Inferior parietal cortex (tissue), 1 donor: ENCODE measurements around the gene NCOA5.

Experiments
- DNase-seq: peaks from one replicate; pipeline ENCODE4 v3.0.0-alpha.2; 2016; ENCODE audit errors: extremely low spot score

Gene NCOA5

DNA sequence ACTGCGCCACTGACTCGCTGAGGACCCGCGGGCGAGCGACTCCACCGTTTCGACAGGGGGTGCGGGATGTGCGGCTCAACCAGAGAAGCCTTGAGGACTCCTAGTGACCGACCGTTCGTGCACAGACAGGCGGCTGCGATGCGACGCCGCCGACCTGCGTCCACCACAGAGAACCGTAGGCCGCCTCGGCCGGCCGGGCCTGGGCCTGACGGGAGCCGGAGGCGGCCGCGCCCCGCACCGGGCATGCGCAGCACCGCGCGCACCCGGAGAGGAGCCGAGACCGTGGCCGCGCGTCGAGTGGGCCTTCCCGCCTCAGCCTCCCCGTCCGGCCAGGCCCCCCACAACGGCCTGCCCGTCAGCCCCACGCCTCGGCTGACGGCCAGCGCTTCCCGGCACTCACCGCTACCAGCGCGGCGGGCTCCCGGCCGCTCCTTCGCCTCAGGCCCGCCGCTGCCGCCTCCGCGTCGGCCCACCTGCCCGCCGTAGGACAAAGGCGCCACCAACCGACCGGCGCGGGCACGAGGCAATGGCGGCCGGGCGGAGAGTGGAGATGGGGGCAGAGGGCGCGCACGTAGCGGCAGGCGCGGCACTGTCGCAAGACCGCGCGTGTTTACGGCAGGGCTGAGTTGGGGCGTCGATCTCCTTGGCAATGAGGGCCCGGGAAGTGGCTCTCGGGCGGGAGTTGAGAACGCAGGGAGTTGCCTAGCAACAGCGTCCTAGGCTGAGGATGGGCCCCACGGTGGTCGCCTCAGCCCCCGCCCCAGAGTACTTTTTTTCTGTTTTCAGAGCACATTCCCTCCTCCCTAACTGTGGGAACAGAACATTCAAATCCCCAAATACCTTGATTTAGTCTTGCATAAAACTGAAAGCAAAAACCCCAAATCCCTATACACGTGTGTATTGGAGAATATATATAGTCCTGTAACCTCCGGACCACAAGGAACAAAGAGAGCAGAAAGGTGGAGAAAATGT is at the start of gene NCOA5:
NCOA5 (minus strand) TSS at position 546 of the 972 bp plus-strand sequence. CDS start 10,538 bp downstream, outside the sequence.
- DNase-seq: peak; percentile 96

DNA sequence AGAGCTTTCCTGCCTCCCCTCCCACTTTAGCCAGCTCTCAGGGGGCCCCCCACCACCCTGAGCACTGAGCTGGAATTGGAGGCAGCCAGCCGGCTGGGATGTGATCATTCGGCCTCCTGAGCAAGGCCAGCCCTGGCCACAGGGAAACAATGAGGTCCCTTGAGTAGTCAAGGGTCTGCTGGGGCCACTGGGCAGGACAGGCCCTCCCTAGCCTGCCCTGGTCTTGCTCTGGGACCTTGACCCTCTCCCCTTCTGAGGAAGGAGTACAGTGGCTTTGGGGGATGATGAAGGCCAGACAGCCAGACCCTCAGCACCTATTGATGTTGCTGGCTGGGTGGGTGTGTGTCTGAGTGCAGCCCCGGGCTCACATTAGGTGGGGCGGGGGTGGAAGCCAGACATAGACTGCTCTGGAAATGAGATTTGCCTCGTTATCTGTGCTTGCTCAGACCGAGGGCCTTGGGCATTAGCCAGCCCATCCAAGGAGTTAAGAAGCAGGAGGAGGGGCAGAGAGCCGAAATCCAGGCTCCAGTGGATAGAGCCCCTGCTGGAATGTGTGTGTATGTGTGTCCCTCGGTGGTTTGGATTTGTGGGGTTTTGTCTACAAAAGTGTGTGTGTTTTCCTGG is 49.6 kb upstream of the NCOA5 start:
- DNase-seq: no peak

- DNase-seq: no peak
Measured at GRCh38 chr20:46137816-46138215, 48.1 kb upstream of the NCOA5 start.

GRCh38 chr20:46135856-46136633 is 46.3 kb upstream of the NCOA5 start:
- no peak for DNase-seq

- no peak for DNase-seq
Measured at GRCh38 chr20:46134716-46135115, 45.0 kb upstream of the NCOA5 start.

DNA sequence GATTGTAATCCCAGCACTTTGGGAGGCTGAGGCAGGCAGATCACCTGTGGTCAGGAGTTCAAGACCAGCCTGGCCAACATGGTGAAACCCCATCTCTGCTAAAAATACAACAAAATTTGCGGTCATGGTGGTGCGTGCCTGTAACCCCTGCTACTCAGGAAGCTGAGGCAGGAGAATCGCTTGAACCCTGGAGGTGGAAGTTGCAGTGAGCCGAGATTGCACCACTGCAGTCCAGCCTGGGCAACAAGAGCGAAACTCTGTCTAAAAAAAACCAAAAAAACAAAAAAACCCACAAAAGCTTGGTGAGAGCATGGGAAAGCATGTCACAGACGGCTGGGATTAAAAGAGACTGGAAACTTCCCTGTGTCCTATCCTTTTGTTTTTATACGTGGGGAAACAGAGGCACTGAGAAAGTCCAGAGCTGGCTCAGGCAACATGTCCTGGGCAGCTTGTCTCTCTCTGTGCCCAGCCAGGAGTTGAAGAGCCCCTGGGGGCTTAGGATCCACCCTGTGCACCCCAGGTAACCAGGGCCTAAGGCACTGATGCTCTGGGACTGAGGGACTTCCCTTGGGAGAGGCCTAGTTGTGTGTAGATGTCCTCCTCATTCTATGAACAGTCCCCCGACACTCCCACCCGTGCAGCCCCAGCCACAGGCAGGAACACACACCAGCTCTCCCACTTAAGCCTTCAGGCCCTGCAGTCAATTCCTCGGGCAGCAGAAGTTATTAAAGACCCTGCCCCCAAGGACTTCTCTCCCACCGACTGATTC is 44.3 kb upstream of the NCOA5 start:
- DNase-seq: no peak

GRCh38 chr20:46132705-46133120 is 43.0 kb upstream of the NCOA5 start:
- peak; percentile 71 for DNase-seq

- DNase-seq: no peak
Measured at GRCh38 chr20:46131396-46131795, 41.6 kb upstream of the NCOA5 start.

DNA sequence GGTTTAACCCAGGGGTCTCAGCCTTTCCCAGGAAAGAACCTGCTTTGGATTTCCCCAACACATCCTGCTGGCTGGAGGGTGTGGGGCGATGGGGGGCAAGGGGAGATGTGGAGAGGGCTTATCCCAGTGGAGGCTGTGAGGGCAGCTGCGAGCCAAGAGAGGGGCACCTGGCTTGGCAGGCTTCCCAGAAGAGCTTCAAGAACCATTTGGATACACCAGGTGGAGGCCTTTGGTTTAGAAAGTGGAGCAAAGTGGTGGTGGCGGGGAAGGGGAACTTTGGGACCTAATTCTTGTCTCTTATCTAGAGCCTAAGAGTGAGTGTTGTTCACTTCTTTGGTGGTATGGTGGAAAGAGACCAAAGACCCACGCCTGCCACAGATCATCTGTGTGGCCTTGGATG is 40.8 kb upstream of the NCOA5 start:
- no peak for DNase-seq

DNA sequence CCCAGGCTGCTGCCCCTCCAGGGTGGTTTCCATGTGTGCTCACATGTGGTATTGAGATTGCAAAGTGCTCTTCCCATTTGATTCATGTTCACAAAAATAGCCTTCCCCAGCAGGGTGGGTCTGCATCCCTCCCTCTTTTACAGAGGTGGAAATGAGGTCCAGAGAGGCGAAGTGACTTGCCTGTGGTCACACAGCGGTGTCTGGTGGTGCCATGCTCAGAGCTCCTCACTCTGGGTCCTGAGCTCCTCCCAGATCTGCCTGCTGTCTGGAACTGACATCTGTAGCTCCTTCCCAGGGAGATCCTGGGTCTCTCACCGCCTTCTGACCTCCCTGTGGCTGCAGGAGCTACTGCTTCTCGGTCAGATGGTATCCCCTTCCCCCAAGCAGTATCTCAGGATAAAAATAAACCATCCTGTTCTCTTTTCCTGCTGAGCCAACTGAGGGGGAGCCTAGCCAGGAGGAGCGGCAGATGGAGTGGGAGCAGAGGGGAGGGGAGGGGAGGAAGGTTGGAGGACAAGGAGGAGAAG is 40.3 kb upstream of the NCOA5 start:
- no peak for DNase-seq

GRCh38 chr20:46128310-46129151 is 38.8 kb upstream of the NCOA5 start:
- DNase-seq: no peak

DNA sequence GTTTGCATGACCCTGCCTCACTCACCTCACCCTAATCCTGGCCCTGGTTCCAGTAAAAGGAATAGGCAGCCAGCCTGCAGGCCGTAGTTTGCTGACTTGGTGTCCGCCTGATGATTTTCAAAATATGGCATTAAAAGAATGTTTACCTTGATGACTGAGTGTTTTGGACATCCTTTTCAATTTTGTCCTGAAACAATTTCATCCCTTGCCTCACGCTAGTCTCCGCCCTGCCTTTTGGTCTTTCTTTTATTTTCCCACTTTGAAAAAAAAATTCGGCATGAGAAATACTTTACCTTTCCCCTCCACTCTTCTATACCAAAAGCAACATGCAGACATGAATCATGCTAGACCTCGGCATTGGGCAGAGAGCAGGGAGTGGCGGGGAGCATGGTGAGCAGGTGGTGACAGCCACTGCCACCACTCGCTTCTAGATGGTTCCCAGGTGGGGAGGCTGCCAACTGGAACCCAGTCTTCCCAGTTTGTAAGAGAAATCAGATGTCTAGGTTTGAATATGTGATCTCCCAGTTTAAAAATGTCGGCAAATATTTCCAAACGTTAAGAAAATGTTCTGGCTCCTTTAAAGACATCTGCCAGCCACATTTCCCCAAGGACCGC is 37.7 kb upstream of the NCOA5 start:
- DNase-seq: no peak

GRCh38 chr20:46126440-46127056 is 36.8 kb upstream of the NCOA5 start:
- no peak for DNase-seq

- no peak for DNase-seq
Measured at GRCh38 chr20:46123482-46124245, 33.9 kb upstream of the NCOA5 start.

DNA sequence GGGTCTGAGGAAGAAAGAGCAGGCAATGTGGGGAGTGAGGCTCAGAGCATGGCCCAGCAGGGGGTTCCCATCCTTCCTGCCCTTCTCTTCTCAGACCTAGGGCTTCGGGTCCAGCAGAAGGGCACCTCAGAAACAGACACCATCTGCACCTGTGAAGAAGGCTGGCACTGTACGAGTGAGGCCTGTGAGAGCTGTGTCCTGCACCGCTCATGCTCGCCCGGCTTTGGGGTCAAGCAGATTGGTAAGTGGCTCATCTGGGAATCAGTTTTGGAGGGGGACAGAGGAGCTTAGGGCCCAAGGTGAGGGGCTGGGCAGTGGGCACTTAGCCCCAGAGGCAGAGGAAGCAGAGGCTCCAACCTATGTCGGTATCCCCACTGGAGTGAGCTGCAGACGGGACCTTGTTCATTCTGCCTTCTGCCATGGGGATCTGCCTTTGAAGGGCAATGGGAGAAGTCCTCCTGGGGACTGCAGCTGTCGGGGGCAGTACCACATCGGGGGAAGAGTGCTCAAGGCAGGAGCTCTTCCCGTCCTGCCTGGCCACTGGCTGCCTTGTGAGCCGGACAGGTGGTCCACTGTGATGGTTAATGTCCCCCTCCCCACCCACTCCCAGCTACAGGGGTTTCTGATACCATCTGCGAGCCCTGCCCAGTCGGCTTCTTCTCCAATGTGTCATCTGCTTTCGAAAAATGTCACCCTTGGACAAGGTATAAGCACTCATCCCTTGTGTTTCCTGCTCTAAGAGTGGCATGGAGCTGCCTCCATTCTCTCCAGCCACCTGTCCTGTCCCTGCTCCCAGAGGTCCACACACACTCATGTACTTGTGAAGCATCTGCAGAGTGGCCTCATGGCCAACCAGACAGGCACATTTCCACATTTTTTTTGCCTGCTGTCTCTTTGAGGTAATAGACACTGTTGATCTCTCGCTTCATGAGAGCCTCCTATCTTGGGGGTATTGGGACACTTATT is 33.0 kb upstream of the NCOA5 start:
- DNase-seq: no peak

DNA sequence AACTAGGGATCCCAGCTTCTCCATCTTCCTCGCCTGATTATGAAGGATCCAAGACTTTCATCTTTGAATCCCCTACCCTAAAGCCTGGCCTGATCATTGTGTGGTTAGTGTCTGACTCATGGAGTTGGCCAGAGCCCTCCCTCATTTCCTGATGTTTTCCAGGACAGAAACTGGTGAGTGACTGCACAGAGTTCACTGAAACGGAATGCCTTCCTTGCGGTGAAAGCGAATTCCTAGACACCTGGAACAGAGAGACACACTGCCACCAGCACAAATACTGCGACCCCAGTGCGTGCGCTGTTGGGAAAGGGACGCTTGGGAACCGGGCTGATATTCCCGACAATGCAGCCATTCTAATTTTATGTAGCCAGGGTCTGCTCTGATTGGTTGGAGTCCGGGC is 32.3 kb upstream of the NCOA5 start:
- no peak for DNase-seq

DNA sequence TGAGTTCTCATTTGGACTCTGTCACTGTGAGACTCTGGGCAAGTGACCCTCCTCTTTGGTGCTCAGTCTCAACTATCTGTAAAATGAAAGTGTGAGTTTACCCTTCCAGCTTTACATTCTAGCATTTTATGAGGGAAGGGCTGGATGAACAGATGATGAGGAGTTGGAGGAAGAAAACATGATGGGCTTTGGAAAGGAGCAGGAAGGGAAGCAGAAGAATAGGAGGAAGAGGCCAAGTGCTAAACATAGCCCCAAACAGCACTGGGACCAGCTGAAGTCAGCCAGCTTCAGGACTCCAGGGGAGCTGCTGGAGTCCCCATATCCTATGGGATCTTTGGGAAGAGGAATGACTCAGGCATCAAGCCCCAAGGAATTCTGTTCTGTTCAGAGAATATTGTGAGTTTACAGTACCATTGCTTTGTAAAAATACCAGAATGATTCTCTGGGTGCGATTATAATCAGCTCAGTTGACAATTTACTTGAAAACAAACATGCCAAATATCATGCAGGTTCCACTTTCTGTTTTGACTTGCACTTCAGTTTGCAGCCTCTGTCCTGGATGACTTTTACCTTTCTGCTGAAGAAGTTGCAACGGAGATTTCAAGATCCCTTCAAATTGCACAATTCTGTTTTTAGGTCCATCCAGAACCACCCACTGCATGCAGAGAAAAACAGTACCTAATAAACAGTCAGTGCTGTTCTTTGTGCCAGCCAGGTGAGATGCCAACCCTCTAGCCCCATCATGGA is 31.6 kb upstream of the NCOA5 start:
- DNase-seq: no peak
